Measurements from ENCODE around the gene USP7.
"Not testable (repeated sequence)": the region's sequence is repeated elsewhere in the genome, so short reads cannot be mapped to it uniquely, and the experiment has no call there.

USP7 gene

GRCh38 chr16:8982816-8983215 is 19.1 kb upstream of the USP7 start:
- Histone ChIP-seq H3K4me3 (ENCODE audit: low read length) (no peak overlapping the region), H4K20me1 (ENCODE audit: control insufficient read depth, insufficient read depth, low read depth, low read length) (no peaks in the 10 kb centered on the region), H3F3A (ENCODE audit: control insufficient read depth, insufficient read depth) (no peaks in the 10 kb centered on the region), H3K27ac (ENCODE audit: low read depth, low read length) (no peak overlapping the region), H3K79me2 (ENCODE audit: control insufficient read depth, low read length) (no peaks in the 10 kb centered on the region), H3K36me3 (ENCODE audit: control insufficient read depth, low read length) (no peaks in the 10 kb centered on the region), H3K27me3 (ENCODE audit: control insufficient read depth, low read length) (no peaks in the 10 kb centered on the region), H3K4me1 (ENCODE audit: control insufficient read depth, low read length) (no peaks in the 10 kb centered on the region), H3K4me2 (ENCODE audit: low read length) (no peak overlapping the region), H3K9me3 (ENCODE audit: control insufficient read depth, insufficient read depth, low read length) (no peaks in the 10 kb centered on the region), H3K9me2 (replicated peaks; ENCODE audit: control insufficient read depth, low read length) (no peaks in the 10 kb centered on the region)
- TF ChIP-seq CTCF (IDR thresholded peaks at IDR 0.05; ENCODE audit: low read depth, low read length, poor library complexity, severe bottlenecking), result no peak
- no peak for TF ChIP-seq EZH2phosphoT487 (IDR thresholded peaks at IDR 0.05; ENCODE audit: borderline replicate concordance, low read length)

- H4K20me1 ChIP-seq (ENCODE audit: control insufficient read depth, insufficient read depth, low read depth, low read length); H3K4me3 ChIP-seq (ENCODE audit: low read length); H3K9me3 ChIP-seq (ENCODE audit: control insufficient read depth, insufficient read depth, low read length): not testable (repeated sequence)
Measured at GRCh38 chr16:8981901-8982300, 18.2 kb upstream of the USP7 start.

GRCh38 chr16:8976189-8976588 is 12.5 kb upstream of the USP7 start:
- not testable (repeated sequence) for H3K9me3 ChIP-seq (ENCODE audit: control insufficient read depth, insufficient read depth, low read length); H3K4me2 ChIP-seq (ENCODE audit: low read length); H3K36me3 ChIP-seq (ENCODE audit: control insufficient read depth, low read length); H3K9me2 ChIP-seq (replicated peaks; ENCODE audit: control insufficient read depth, low read length); H4K20me1 ChIP-seq (ENCODE audit: control insufficient read depth, insufficient read depth, low read depth, low read length); H3K4me3 ChIP-seq (ENCODE audit: low read length); H3K27me3 ChIP-seq (ENCODE audit: control insufficient read depth, low read length); H3K27ac ChIP-seq (ENCODE audit: low read depth, low read length); H3K79me2 ChIP-seq (ENCODE audit: control insufficient read depth, low read length); H3F3A ChIP-seq (ENCODE audit: control insufficient read depth, insufficient read depth); H3K4me1 ChIP-seq (ENCODE audit: control insufficient read depth, low read length)

More at GRCh38 chr16:8981901-8982300, 18.2 kb upstream of the USP7 start:
- H3K4me1 ChIP-seq (ENCODE audit: control insufficient read depth, low read length); H3F3A ChIP-seq (ENCODE audit: control insufficient read depth, insufficient read depth); H3K79me2 ChIP-seq (ENCODE audit: control insufficient read depth, low read length); H3K27me3 ChIP-seq (ENCODE audit: control insufficient read depth, low read length); H3K27ac ChIP-seq (ENCODE audit: low read depth, low read length); H3K9me2 ChIP-seq (replicated peaks; ENCODE audit: control insufficient read depth, low read length); H3K36me3 ChIP-seq (ENCODE audit: control insufficient read depth, low read length); H3K4me2 ChIP-seq (ENCODE audit: low read length): not testable (repeated sequence)

- Histone ChIP-seq H3K79me2 (ENCODE audit: control insufficient read depth, low read length) (no peaks in the 10 kb centered on the region), H3F3A (ENCODE audit: control insufficient read depth, insufficient read depth) (no peaks in the 10 kb centered on the region), H3K36me3 (ENCODE audit: control insufficient read depth, low read length) (no peaks in the 10 kb centered on the region), H3K4me1 (ENCODE audit: control insufficient read depth, low read length) (peaks cover 3% of the 10 kb centered on the region; the same call in 1 of the 2 replicates), H3K27me3 (ENCODE audit: control insufficient read depth, low read length) (peaks cover 5% of the 10 kb centered on the region; the same call in 1 of the 2 replicates), H3K9me2 (replicated peaks; ENCODE audit: control insufficient read depth, low read length) (no peaks in the 10 kb centered on the region), H4K20me1 (ENCODE audit: control insufficient read depth, insufficient read depth, low read depth, low read length) (no peaks in the 10 kb centered on the region), H3K4me3 (ENCODE audit: low read length) (no peak overlapping the region), H3K9me3 (ENCODE audit: control insufficient read depth, insufficient read depth, low read length) (no peaks in the 10 kb centered on the region), H3K4me2 (ENCODE audit: low read length) (no peak overlapping the region), H3K27ac (ENCODE audit: low read depth, low read length) (no peak overlapping the region)
- TF ChIP-seq CTCF (IDR thresholded peaks at IDR 0.05; ENCODE audit: low read depth, low read length, poor library complexity, severe bottlenecking) (no peak), EZH2phosphoT487 (IDR thresholded peaks at IDR 0.05; ENCODE audit: borderline replicate concordance, low read length) (no peak)
Measured at GRCh38 chr16:8975039-8975438, 11.3 kb upstream of the USP7 start.
